ENCODE results near the gene CRNKL1.

- TF ChIP-seq RARB (CRISPR knock-in tag; IDR thresholded peaks at IDR 0.05) (no peak), ZC3H10 (CRISPR knock-in tag; IDR thresholded peaks at IDR 0.05) (no peak), TSHZ2 (CRISPR knock-in tag; IDR thresholded peaks at IDR 0.05) (no peak), ZNF8 (CRISPR knock-in tag; IDR thresholded peaks at IDR 0.05) (no peak), ZFP30 (CRISPR knock-in tag; IDR thresholded peaks at IDR 0.05) (no peak), GLIS3 (CRISPR knock-in tag; IDR thresholded peaks at IDR 0.05) (no peak), ZFP3 (CRISPR knock-in tag; IDR thresholded peaks at IDR 0.05) (no peak), CSRNP3 (CRISPR knock-in tag; IDR thresholded peaks at IDR 0.05) (no peak), ZNF565 (CRISPR knock-in tag; conservative IDR thresholded peaks at IDR 0.05; ENCODE audit: low read depth) (no peak), ISL1 (CRISPR knock-in tag; IDR thresholded peaks at IDR 0.05) (no peak)
Measured at GRCh38 chr20:20036756-20037155, 15.5 kb downstream of the CRNKL1 start.
